ENCODE results near the gene VKORC1L1. TPM values are rescaled to one million over a fixed set of nuclear protein-coding genes. Genes with fewer than 3 reads are reported as not detected.
"Not testable (repeated sequence)": the region's sequence is repeated elsewhere in the genome, so short reads cannot be mapped to it uniquely, and the experiment has no call there.

Gene VKORC1L1
- total and polyA plus RNA-seq, 2 donors from 2014 or later: 6.5 to 18.0 TPM

DNA sequence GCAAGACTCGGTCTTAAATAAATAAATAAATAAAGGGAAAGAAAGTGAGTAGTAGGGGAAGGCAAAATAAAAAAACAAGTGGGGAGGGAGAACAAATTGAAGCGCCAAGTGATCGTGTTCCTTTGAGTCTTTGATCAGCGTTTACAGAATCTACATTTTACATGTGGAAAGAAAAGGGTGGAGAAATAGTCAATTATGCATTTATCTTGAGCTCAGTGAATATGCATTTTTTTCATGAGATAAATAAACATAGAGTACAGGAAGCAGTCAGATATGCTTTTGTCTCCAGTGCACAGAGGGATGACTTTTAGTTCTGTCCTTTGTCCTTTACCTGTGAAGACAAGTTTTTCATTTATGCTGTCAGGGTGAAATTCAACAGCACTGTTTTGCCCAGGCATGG, 115.2 kb downstream of the VKORC1L1 start:
- Histone ChIP-seq H3K4me3 (ENCODE audit: low read length in 3 of 3) (no peak overlapping the region), H3K9me3 (ENCODE audit: control insufficient read depth in 2 of 3, insufficient read depth in 1 of 3, low read length in 3 of 3) (no peaks in the 10 kb centered on the region), H3K27me3 (ENCODE audit: control insufficient read depth, insufficient read depth, low read length) (no peaks in the 10 kb centered on the region), H3K36me3 (ENCODE audit: control insufficient read depth in 2 of 3, insufficient read depth in 3 of 3, low read length in 3 of 3) (no peaks in the 10 kb centered on the region), H3K4me1 (ENCODE audit: control insufficient read depth in 2 of 3, insufficient read depth in 2 of 3, low read depth in 1 of 3, low read length in 3 of 3) (peaks cover 0 to 4% (median 0%) of the 10 kb centered on the region in 3 donors), H3K27ac (ENCODE audit: low read depth in 2 of 2, low read length in 2 of 2) (no peak overlapping the region), H3K9ac (ENCODE audit: low read length in 3 of 3) (no peak overlapping the region)
- intact Hi-C loops (cut with DNase I): no loop called here
- DNase-seq (no peak), FAIRE-seq (no peak)
- TF ChIP-seq, protein P1, sequence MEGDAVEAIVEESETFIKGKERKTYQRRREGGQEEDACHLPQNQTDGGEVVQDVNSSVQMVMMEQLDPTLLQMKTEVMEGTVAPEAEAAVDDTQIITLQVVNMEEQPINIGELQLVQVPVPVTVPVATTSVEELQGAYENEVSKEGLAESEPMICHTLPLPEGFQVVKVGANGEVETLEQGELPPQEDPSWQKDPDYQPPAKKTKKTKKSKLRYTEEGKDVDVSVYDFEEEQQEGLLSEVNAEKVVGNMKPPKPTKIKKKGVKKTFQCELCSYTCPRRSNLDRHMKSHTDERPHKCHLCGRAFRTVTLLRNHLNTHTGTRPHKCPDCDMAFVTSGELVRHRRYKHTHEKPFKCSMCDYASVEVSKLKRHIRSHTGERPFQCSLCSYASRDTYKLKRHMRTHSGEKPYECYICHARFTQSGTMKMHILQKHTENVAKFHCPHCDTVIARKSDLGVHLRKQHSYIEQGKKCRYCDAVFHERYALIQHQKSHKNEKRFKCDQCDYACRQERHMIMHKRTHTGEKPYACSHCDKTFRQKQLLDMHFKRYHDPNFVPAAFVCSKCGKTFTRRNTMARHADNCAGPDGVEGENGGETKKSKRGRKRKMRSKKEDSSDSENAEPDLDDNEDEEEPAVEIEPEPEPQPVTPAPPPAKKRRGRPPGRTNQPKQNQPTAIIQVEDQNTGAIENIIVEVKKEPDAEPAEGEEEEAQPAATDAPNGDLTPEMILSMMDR (IDR thresholded peaks at IDR 0.05; ENCODE audit: borderline replicate concordance, extremely low read depth, insufficient read depth): no peak

GRCh38 chr7:65988503-65988902, 115.6 kb downstream of the VKORC1L1 start:
- H3K4me3 ChIP-seq (ENCODE audit: low read length in 3 of 3); H3K4me1 ChIP-seq (ENCODE audit: control insufficient read depth in 2 of 3, insufficient read depth in 2 of 3, low read depth in 1 of 3, low read length in 3 of 3); H3K9me3 ChIP-seq (ENCODE audit: control insufficient read depth in 2 of 3, insufficient read depth in 1 of 3, low read length in 3 of 3); H3K27ac ChIP-seq (ENCODE audit: low read depth in 2 of 2, low read length in 2 of 2); H3K36me3 ChIP-seq (ENCODE audit: control insufficient read depth in 2 of 3, insufficient read depth in 3 of 3, low read length in 3 of 3); H3K27me3 ChIP-seq (ENCODE audit: control insufficient read depth, insufficient read depth, low read length); H3K9ac ChIP-seq (ENCODE audit: low read length in 3 of 3); FAIRE-seq; intact Hi-C loops (cut with DNase I): not testable (repeated sequence)
- peak in 1 of 5 donors; percentile 7 for DNase-seq

GRCh38 chr7:65989694-65990080, 116.8 kb downstream of the VKORC1L1 start:
- H3K4me1 ChIP-seq (ENCODE audit: control insufficient read depth in 2 of 3, insufficient read depth in 2 of 3, low read depth in 1 of 3, low read length in 3 of 3): peaks cover 0 to 4% (median 0%) of the 10 kb centered on the region in 3 donors
- FAIRE-seq (no peak), DNase-seq (peak in 1 of 5 donors; percentile 22)
- TF ChIP-seq, protein P1 (IDR thresholded peaks at IDR 0.05; ENCODE audit: borderline replicate concordance, extremely low read depth, insufficient read depth): no peak
- H3K27ac ChIP-seq (ENCODE audit: low read depth in 2 of 2, low read length in 2 of 2): no peak overlapping the region
- no peak overlapping the region for H3K9ac ChIP-seq (ENCODE audit: low read length in 3 of 3)
- no peaks in the 10 kb centered on the region for H3K9me3 ChIP-seq (ENCODE audit: control insufficient read depth in 2 of 3, insufficient read depth in 1 of 3, low read length in 3 of 3)
- no peak overlapping the region for H3K4me3 ChIP-seq (ENCODE audit: low read length in 3 of 3)
- intact Hi-C loops (cut with DNase I): no loop called here
- H3K27me3 ChIP-seq (ENCODE audit: control insufficient read depth, insufficient read depth, low read length): no peaks in the 10 kb centered on the region
- H3K36me3 ChIP-seq (ENCODE audit: control insufficient read depth in 2 of 3, insufficient read depth in 3 of 3, low read length in 3 of 3): no peaks in the 10 kb centered on the region

- DNase-seq: not testable (repeated sequence)
Measured at GRCh38 chr7:65991829-65992228, 119.0 kb downstream of the VKORC1L1 start.

More at GRCh38 chr7:65991829-65992228, 119.0 kb downstream of the VKORC1L1 start:
- intact Hi-C loops (cut with DNase I); H3K4me1 ChIP-seq (ENCODE audit: control insufficient read depth in 2 of 3, insufficient read depth in 2 of 3, low read depth in 1 of 3, low read length in 3 of 3); H3K4me3 ChIP-seq (ENCODE audit: low read length in 3 of 3); FAIRE-seq; H3K27ac ChIP-seq (ENCODE audit: low read depth in 2 of 2, low read length in 2 of 2); H3K9ac ChIP-seq (ENCODE audit: low read length in 3 of 3); H3K27me3 ChIP-seq (ENCODE audit: control insufficient read depth, insufficient read depth, low read length); H3K9me3 ChIP-seq (ENCODE audit: control insufficient read depth in 2 of 3, insufficient read depth in 1 of 3, low read length in 3 of 3); H3K36me3 ChIP-seq (ENCODE audit: control insufficient read depth in 2 of 3, insufficient read depth in 3 of 3, low read length in 3 of 3): not testable (repeated sequence)

Measured in kidney (tissue), 14 donors.